Ascending aorta (tissue), 2 donors: ENCODE measurements around the gene LAMB3. TPM values are rescaled to one million over a fixed set of nuclear protein-coding genes. Genes with fewer than 3 reads are reported as not detected.

ENCODE experiments used
- DNase-seq, 2 donors: peaks; one replicate each; pipeline ENCODE4 v3.0.0-alpha.2; 2019; ENCODE audit warnings: low spot score in 2 of 2
- H3K27ac ChIP-seq, 2 donors: fragments of 200-600 bp; sonication (generic); one replicate each; pipeline ENCODE4 v1.5.1; 2016 to 2017; ENCODE audit warnings: mild to moderate bottlenecking in 1 of 2
- H3K27me3 ChIP-seq: fragments of 200-600 bp; sonication (generic); one replicate; pipeline ENCODE4 v1.5.1; 2017
- H3K36me3 ChIP-seq, 2 donors: fragments of 200-600 bp; sonication (generic); one replicate each; pipeline ENCODE4 v1.5.1; 2016
- H3K4me1 ChIP-seq, 2 donors: fragments of 200-600 bp; sonication (generic); one replicate each; pipeline ENCODE4 v1.5.1; 2016 to 2017; ENCODE audit warnings: mild to moderate bottlenecking in 1 of 2
- H3K4me3 ChIP-seq, 2 donors: fragments of 200-600 bp; sonication (generic); one replicate each; pipeline ENCODE4 v1.5.1; 2016 to 2017; ENCODE audit warnings: mild to moderate bottlenecking in 1 of 2
- H3K9me3 ChIP-seq, 2 donors: fragments of 200-600 bp; sonication (generic); one replicate each; pipeline ENCODE4 v1.5.1; 2016
- intact Hi-C: fragments of 100-400 bp; cut with DNase I; formaldehyde crosslinking; loops from one replicate; pipeline ENCODE4 v1.15.1; 2023
- total RNA-seq: library from RNA; depleted of rRNA; stranded (reverse); fragments of >200 nt; gene quantifications from one replicate; pipeline ENCODE4 v1.1.0, GENCODE V29; 2016
- TF ChIP-seq, protein P1 (sequence below), 3 experiments: fragments of 200-600 bp in 2 of 3; fragments of 450-650 bp in 1 of 3; sonication (generic) in 2 of 3; IDR thresholded peaks; one replicate each; pipeline ENCODE4 v1.5.1; 2016 to 2019; ENCODE audit warnings: antibody characterized with exemption in 3 of 3, mild to moderate bottlenecking in 1 of 3, moderate library complexity in 1 of 3

The LAMB3 gene
- total RNA-seq, 1 donor from 2014 or later = 0.75 TPM

GRCh38 chr1:209651138-209651587 lies 1.1 kb downstream of the LAMB3 start:
- Histone ChIP-seq H3K27ac (peak overlapping the region in 1 of 2 donors; percentile 12), H3K9me3 (no peaks in the 10 kb centered on the region), H3K27me3 (no peaks in the 10 kb centered on the region), H3K36me3 (no peaks in the 10 kb centered on the region), H3K4me1 (peaks cover 0 to 24% of the 10 kb centered on the region in 2 donors), H3K4me3 (no peak overlapping the region)
- peak in 1 of 2 donors; percentile 83 for DNase-seq
- intact Hi-C loops = no loop called here
- TF ChIP-seq, protein P1, sequence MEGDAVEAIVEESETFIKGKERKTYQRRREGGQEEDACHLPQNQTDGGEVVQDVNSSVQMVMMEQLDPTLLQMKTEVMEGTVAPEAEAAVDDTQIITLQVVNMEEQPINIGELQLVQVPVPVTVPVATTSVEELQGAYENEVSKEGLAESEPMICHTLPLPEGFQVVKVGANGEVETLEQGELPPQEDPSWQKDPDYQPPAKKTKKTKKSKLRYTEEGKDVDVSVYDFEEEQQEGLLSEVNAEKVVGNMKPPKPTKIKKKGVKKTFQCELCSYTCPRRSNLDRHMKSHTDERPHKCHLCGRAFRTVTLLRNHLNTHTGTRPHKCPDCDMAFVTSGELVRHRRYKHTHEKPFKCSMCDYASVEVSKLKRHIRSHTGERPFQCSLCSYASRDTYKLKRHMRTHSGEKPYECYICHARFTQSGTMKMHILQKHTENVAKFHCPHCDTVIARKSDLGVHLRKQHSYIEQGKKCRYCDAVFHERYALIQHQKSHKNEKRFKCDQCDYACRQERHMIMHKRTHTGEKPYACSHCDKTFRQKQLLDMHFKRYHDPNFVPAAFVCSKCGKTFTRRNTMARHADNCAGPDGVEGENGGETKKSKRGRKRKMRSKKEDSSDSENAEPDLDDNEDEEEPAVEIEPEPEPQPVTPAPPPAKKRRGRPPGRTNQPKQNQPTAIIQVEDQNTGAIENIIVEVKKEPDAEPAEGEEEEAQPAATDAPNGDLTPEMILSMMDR (IDR thresholded peaks at IDR 0.05) = no peak

- intact Hi-C loops = no loop called here
- Histone ChIP-seq H3K27ac (peak overlapping the region in 1 of 2 donors; percentile 12), H3K4me1 (peaks cover 0 to 24% of the 10 kb centered on the region in 2 donors)
Measured at GRCh38 chr1:209650454-209650853, 1.8 kb downstream of the LAMB3 start.

DNA sequence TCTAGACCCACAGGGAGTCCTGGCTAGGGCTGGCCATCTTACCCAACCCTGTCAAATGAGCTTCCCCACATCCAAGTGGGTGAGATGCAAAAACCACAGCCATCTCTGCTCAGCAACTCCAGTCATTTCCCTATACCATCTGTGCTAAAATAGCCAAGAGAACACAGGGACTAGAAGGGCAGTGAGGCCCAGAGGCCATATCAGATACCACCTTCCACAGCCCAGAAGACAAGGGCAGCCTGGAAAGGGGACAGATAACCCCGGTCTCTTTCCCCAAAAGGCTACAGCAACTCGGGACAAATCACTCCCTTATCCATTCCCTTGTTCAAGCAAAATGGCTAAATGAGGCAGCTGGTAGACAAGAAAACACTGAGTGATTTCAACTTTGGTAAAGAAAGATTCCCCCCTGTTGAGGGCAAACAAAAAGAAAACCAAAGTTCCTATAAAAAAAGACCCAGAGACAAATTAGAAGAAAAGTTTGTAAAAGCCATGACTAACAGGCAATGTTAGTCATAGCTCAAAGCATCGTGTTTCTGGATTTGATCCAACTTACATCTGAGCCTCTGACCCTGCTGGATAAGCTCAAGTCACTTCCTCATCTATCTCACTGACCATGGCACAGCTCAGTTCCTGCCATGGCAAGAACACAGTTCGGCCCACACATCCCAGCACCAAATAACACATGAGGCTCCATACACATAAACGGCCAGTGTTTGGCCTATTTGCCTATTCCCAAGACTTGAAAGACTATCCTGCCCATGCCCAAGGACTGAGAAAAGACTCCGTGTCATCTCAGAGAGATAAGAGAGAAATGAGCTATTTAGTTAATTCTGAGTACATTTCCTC lies 3.1 kb downstream of the LAMB3 start:
- intact Hi-C loops = no loop called here
- Histone ChIP-seq H3K9me3 (no peaks in the 10 kb centered on the region), H3K4me3 (no peak overlapping the region), H3K27me3 (no peaks in the 10 kb centered on the region), H3K4me1 (peaks cover under 1 to 24% of the 10 kb centered on the region in 2 donors), H3K36me3 (no peaks in the 10 kb centered on the region), H3K27ac (peak overlapping the region; percentile 56 to 58)
- DNase-seq = no peak
- TF ChIP-seq, protein P1 (IDR thresholded peaks at IDR 0.05) = no peak

More at GRCh38 chr1:209650454-209650853, 1.8 kb downstream of the LAMB3 start:
- no peaks in the 10 kb centered on the region for H3K36me3 ChIP-seq
- DNase-seq = no peak
- H3K9me3 ChIP-seq = no peaks in the 10 kb centered on the region
- TF ChIP-seq, protein P1 (IDR thresholded peaks at IDR 0.05) = no peak
- no peaks in the 10 kb centered on the region for H3K27me3 ChIP-seq
- no peak overlapping the region for H3K4me3 ChIP-seq

GRCh38 chr1:209648346-209648745 lies 3.9 kb downstream of the LAMB3 start:
- no peak for DNase-seq
- Histone ChIP-seq H3K36me3 (no peaks in the 10 kb centered on the region), H3K9me3 (no peaks in the 10 kb centered on the region), H3K4me3 (no peak overlapping the region), H3K27ac (peak overlapping the region in 1 of 2 donors; percentile 56), H3K4me1 (peaks cover 4 to 25% of the 10 kb centered on the region in 2 donors), H3K27me3 (no peaks in the 10 kb centered on the region)
- intact Hi-C loops = no loop called here
- TF ChIP-seq, protein P1 (IDR thresholded peaks at IDR 0.05) = no peak

DNA sequence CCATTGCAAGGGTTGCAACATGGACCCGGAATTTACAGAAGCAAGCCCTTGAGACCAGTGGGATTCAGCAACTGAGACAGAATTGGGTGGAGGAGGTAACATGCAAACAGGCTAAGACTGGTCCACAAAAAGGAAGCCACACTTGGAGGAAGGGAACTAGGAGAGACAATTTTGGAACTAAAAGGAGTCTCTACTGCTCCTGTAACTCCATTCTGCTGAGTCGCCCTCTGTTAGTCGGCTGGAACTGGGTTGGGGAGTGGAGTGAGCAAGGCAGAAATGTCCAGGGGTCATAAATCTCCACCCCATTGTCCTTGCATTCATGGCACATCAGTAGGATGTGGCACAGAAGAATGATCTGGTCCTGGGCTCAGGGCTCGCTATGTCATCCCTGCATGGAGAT lies 5.1 kb downstream of the LAMB3 start:
- Histone ChIP-seq H3K9me3 (no peaks in the 10 kb centered on the region), H3K27ac (no peak overlapping the region), H3K36me3 (no peaks in the 10 kb centered on the region), H3K4me3 (no peak overlapping the region), H3K27me3 (no peaks in the 10 kb centered on the region), H3K4me1 (peaks cover 4 to 24% of the 10 kb centered on the region in 2 donors)
- TF ChIP-seq, protein P1 (IDR thresholded peaks at IDR 0.05) = no peak
- no peak for DNase-seq
- intact Hi-C loops = no loop called here
